Thyroid gland (tissue), 4 donors: ENCODE results near the gene PLEKHA1.

Experiments
- POLR2A ChIP-seq, 2 donors: fragments of 450-650 bp; IDR thresholded peaks; one replicate each; pipeline ENCODE4 v1.6.1; 2017; ENCODE audit warnings: antibody characterized with exemption in 2 of 2, mild to moderate bottlenecking in 2 of 2, moderate library complexity in 1 of 2
- TF ChIP-seq, protein P1 (sequence below), 6 experiments: fragments of 200-600 bp in 3 of 6; fragments of 450-650 bp in 3 of 6; sonication (generic) in 3 of 6; IDR thresholded peaks; one replicate each; pipeline ENCODE4 v1.5.1; 2016 to 2019; ENCODE audit warnings: antibody characterized with exemption in 6 of 6, mild to moderate bottlenecking in 2 of 6, inconsistent platforms in 1 of 6, moderate library complexity in 1 of 6

DNA sequence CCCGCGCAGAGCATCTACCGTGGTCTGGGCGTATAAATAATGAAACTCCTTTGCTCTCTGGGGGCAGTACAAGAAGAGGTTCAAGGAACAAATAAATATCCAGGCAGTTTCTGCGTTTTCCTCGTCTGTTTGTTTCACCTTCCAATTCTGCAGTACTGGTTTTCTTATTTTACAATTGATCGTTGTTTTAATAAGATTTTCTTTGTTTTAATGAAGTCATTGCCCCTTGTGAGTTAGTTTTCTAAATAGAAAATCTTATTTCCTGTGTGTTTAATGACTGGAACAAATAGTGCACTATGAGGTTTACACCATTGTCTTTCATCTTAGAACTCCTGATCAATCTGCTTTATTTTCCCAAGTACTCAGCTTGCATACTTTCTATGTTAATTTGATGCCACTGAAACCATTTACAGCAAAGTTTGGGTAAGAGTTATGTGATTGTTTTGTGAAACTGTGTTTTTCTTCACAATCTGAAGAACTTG, 1.2 kb downstream of the PLEKHA1 start:
- TF ChIP-seq, protein P1, sequence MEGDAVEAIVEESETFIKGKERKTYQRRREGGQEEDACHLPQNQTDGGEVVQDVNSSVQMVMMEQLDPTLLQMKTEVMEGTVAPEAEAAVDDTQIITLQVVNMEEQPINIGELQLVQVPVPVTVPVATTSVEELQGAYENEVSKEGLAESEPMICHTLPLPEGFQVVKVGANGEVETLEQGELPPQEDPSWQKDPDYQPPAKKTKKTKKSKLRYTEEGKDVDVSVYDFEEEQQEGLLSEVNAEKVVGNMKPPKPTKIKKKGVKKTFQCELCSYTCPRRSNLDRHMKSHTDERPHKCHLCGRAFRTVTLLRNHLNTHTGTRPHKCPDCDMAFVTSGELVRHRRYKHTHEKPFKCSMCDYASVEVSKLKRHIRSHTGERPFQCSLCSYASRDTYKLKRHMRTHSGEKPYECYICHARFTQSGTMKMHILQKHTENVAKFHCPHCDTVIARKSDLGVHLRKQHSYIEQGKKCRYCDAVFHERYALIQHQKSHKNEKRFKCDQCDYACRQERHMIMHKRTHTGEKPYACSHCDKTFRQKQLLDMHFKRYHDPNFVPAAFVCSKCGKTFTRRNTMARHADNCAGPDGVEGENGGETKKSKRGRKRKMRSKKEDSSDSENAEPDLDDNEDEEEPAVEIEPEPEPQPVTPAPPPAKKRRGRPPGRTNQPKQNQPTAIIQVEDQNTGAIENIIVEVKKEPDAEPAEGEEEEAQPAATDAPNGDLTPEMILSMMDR (IDR thresholded peaks at IDR 0.05) = no peak
- no peak for TF ChIP-seq POLR2A (IDR thresholded peaks at IDR 0.05)
